Activated CD8-positive, alpha-beta memory T cell treated with anti-CD3 and anti-CD28 coated beads for 36 hours (primary cell): ENCODE measurements around the gene HTN3. TPM values are rescaled to one million over a fixed set of nuclear protein-coding genes. Genes with fewer than 3 reads are reported as not detected.

Experiments used
- CTCF ChIA-PET: fragments of 350-600 bp; sonication (Branson Sonifier 250); formaldehyde crosslinking; loops from one replicate; lab custom pipeline; 2021; ENCODE audit warnings: antibody characterized with exemption; lab: Charles Lee
- POLR2A ChIA-PET: fragments of 350-600 bp; sonication (Branson Sonifier 250); formaldehyde crosslinking; loops from one replicate; lab custom pipeline; 2021; ENCODE audit warnings: antibody characterized with exemption; lab: Charles Lee
- total RNA-seq, 2 experiments: library from RNA; stranded (reverse); gene quantifications; one replicate each; pipeline ENCODE4 v1.2.3, GENCODE V29; 2021

The HTN3 gene
- total RNA-seq, 2 experiments from 2014 or later = not detected

GRCh38 chr4:70080205-70080604, 51.9 kb downstream of the HTN3 start:
- POLR2A ChIA-PET = no interaction called here
- CTCF ChIA-PET = no interaction called here

Other genes starting within 250 kb of the HTN3 start
- not detected for gene SULT1E1, start 168.3 kb upstream of the HTN3 start, total RNA-seq
- not detected for gene CSN1S1, start 97.4 kb upstream of the HTN3 start, total RNA-seq
- gene CSN2, start 62.7 kb upstream of the HTN3 start, total RNA-seq = not detected
- gene STATH, start 32.5 kb upstream of the HTN3 start, total RNA-seq = not detected
- not detected for gene HTN1, start 22.0 kb downstream of the HTN3 start, total RNA-seq
- gene PRR27, start 125.8 kb downstream of the HTN3 start, total RNA-seq = not detected
- gene ODAM, start 167.3 kb downstream of the HTN3 start, total RNA-seq = not detected
- not detected for gene FDCSP, start 197.7 kb downstream of the HTN3 start, total RNA-seq
- not detected for gene CSN3, start 214.1 kb downstream of the HTN3 start, total RNA-seq